GM12878 (cell line): Measurements from ENCODE around the gene YES1. TPM values are rescaled to one million over a fixed set of nuclear protein-coding genes. Genes with fewer than 3 reads are reported as not detected.

ENCODE experiments used
- ATAC-seq: fragments of 200-7000 bp; cut with Tn5 transposase; 3 replicates; pipeline ENCODE4 v1.9.1; 2020; ENCODE audit warnings: mild to moderate bottlenecking, moderate library complexity
- BruUV-seq: library from RNA; stranded (reverse); fragments of 400-500 nt; replicated peaks from 2 replicates; lab custom pipeline; 2021; lab: Mats Ljungman, UMichigan
- CTCF ChIA-PET: fragments of 300-600 bp; sonication (Branson Sonifier 250); formaldehyde crosslinking; extraction: SDS; loops from one replicate; lab custom pipeline; 2021; ENCODE audit warnings: inconsistent platforms; lab: Yijun Ruan, JAX
- POLR2A ChIA-PET: fragments of 350-600 bp; formaldehyde crosslinking; extraction: SDS; loops from one replicate; lab custom pipeline; 2021; ENCODE audit warnings: inconsistent platforms; lab: Charles Lee
- RAD21 ChIA-PET: fragments of 300-600 bp; sonication (Branson Sonifier 250); formaldehyde crosslinking; loops from one replicate; lab custom pipeline; 2023; ENCODE audit warnings: antibody characterized with exemption; ENCODE audit not compliant: unreplicated experiment; lab: Charles Lee
- SMC1A ChIA-PET: fragments of 300-600 bp; sonication (Branson Sonifier 250); formaldehyde crosslinking; loops from one replicate; lab custom pipeline; 2023; ENCODE audit not compliant: unreplicated experiment, uncharacterized antibody; lab: Charles Lee
- DNase-seq: peaks from one replicate; pipeline ENCODE4 v3.0.0-alpha.2; 2011; ENCODE audit warnings: low read depth, low spot score
- FAIRE-seq: peaks from 3 replicates; lab custom pipeline; 2011; peaks lifted over from hg19 to GRCh38; lab: Jason Lieb, UNC
- H2AFZ ChIP-seq: 2 replicates; pipeline ENCODE4 v1.6.0; 2011; ENCODE audit warnings: low read depth, low read length, control low read depth; ENCODE audit not compliant: control insufficient read depth
- H3K27ac ChIP-seq: 2 replicates; pipeline ENCODE4 v1.5.1; 2011; ENCODE audit warnings: control low read depth; ENCODE audit not compliant: control insufficient read depth, insufficient read depth
- H3K27me3 ChIP-seq, 2 experiments: replicated peaks in 1 of 2; 2 replicates each; pipeline versions ENCODE4 v1.6.0 to v1.6.1; 2011; ENCODE audit warnings: low read length in 1 of 2; ENCODE audit not compliant: control insufficient read depth in 2 of 2, insufficient read depth in 2 of 2
- H3K36me3 ChIP-seq, 2 experiments: 2 replicates each; pipeline ENCODE4 v1.5.1; 2011; ENCODE audit warnings: low read length in 1 of 2; ENCODE audit not compliant: control insufficient read depth in 2 of 2, insufficient read depth in 2 of 2
- H3K4me1 ChIP-seq: 2 replicates; pipeline ENCODE4 v1.6.1; 2011; ENCODE audit warnings: mild to moderate bottlenecking, low read length, moderate library complexity, mixed read lengths; ENCODE audit not compliant: control insufficient read depth, insufficient read depth
- H3K4me2 ChIP-seq: 2 replicates; pipeline ENCODE4 v1.6.0; 2011; ENCODE audit warnings: control low read depth; ENCODE audit not compliant: control insufficient read depth, insufficient read depth
- H3K4me3 ChIP-seq: fragments of 200-600 bp; sonication (generic); 2 replicates; pipeline ENCODE4 v1.5.1; 2016
- H3K79me2 ChIP-seq: 2 replicates; pipeline ENCODE4 v1.6.0; 2011; ENCODE audit warnings: low read length; ENCODE audit not compliant: control insufficient read depth, insufficient read depth
- H3K9ac ChIP-seq: 2 replicates; pipeline ENCODE4 v1.8.0; 2011; ENCODE audit warnings: low read length, control low read depth, mixed read lengths; ENCODE audit not compliant: control insufficient read depth, insufficient read depth
- H3K9me3 ChIP-seq: replicated peaks from 3 replicates; pipeline ENCODE4 v1.5.1; 2011; ENCODE audit warnings: mild to moderate bottlenecking, low read length; ENCODE audit not compliant: control insufficient read depth, insufficient read depth
- H4K20me1 ChIP-seq: 2 replicates; pipeline ENCODE4 v1.6.0; 2011; ENCODE audit not compliant: control insufficient read depth, insufficient read depth
- ATF7 ChIP-seq: fragments of 450-650 bp; IDR thresholded peaks from 2 replicates; pipeline ENCODE4 v1.6.1; 2016; ENCODE audit warnings: low read depth, mild to moderate bottlenecking
- CBX3 ChIP-seq: fragments of 200-600 bp; sonication (generic); IDR thresholded peaks from 2 replicates; pipeline ENCODE4 v1.6.1; 2016; ENCODE audit warnings: low read depth, borderline replicate concordance
- CHD1 ChIP-seq: IDR thresholded peaks from 2 replicates; pipeline ENCODE4 v1.6.1; 2012; ENCODE audit warnings: low read depth, low read length, improper control_type of control experiment
- E2F4 ChIP-seq: IDR thresholded peaks from 2 replicates; pipeline ENCODE4 v1.6.1; 2012; ENCODE audit warnings: low read depth, low read length, improper control_type of control experiment
- ELK1 ChIP-seq: IDR thresholded peaks from 2 replicates; pipeline ENCODE4 v1.6.1; 2012; ENCODE audit warnings: low read depth, low read length, improper control_type of control experiment
- IRF5 ChIP-seq: fragments of 450-650 bp; IDR thresholded peaks from 2 replicates; pipeline ENCODE4 v1.6.1; 2017; ENCODE audit warnings: borderline replicate concordance
- KAT2A ChIP-seq: conservative IDR thresholded peaks from 2 replicates; pipeline ENCODE4 v1.6.1; 2011; ENCODE audit warnings: low read depth, low read length; ENCODE audit not compliant: control insufficient read depth
- SIN3A ChIP-seq: IDR thresholded peaks from 2 replicates; pipeline ENCODE4 v1.6.1; 2012; ENCODE audit warnings: low read depth, low read length, improper control_type of control experiment
- SMAD1 ChIP-seq: fragments of 450-650 bp; IDR thresholded peaks from 2 replicates; pipeline ENCODE4 v1.6.1; 2018; ENCODE audit warnings: mild to moderate bottlenecking, low read depth; ENCODE audit not compliant: partially characterized antibody
- ZNF274 ChIP-seq: IDR thresholded peaks from one replicate; pipeline ENCODE4 v1.8.0; 2011; ENCODE audit not compliant: insufficient read length, insufficient read depth
- ZNF384 ChIP-seq: IDR thresholded peaks from 2 replicates; pipeline ENCODE4 v1.6.1; 2012; ENCODE audit warnings: low read depth, mild to moderate bottlenecking, low read length, improper control_type of control experiment, borderline replicate concordance
- WGBS: methylation state at CpG from one replicate; pipeline ENCODE4 v1.1.6; 2016; ENCODE audit warnings: low lambda C conversion rate; ENCODE audit not compliant: insufficient replicate concordance, insufficient coverage; ENCODE audit errors: missing lambda C conversion rate; 5-methylcytosine and 5-hydroxymethylcytosine counted together
- in situ Hi-C: fragments of 300-500 bp; cut with MboI; formaldehyde crosslinking; loops from 9 replicates; pipeline ENCODE4 v1.14.3; 2018; ENCODE audit warnings: mixed read lengths
- intact Hi-C: fragments of 100-400 bp; cut with micrococcal nuclease; formaldehyde crosslinking; loops from one replicate; pipeline ENCODE4 v1.14.2; 2022; ENCODE audit not compliant: unreplicated experiment
- polyA plus RNA-seq, 11 experiments: library from polyadenylated mRNA; depleted of rRNA in 4 of 11; unstranded in 6 of 11; stranded (reverse) in 5 of 11; fragments of >200 nt; fragmentation: Nextera tagmentation in 4 of 11; fragmentation: Illumina TruSeq in 1 of 11; extraction: Ambion mirVana in 4 of 11; extraction: Trizol in 1 of 11; gene quantifications; 1 replicate in 1 of 11; 2 replicates in 10 of 11; pipeline versions ENCODE4 v1.2.1 to v1.2.3, GENCODE V29; 2011 to 2016; ENCODE audit warnings: inconsistent platforms in 2 of 11, missing spikeins in 2 of 11, low read depth in 1 of 11
- total RNA-seq, 4 experiments: library from RNA; depleted of rRNA in 3 of 4; stranded (reverse); fragments of >200 nt in 3 of 4; fragmentation: Illumina TruSeq in 1 of 4; extraction: Trizol in 1 of 4; gene quantifications; 2 replicates each; pipeline versions ENCODE4 v1.2.1 to v1.2.3, GENCODE V29; 2013 to 2021

YES1 gene
- total and polyA plus RNA-seq, 10 of the 15 experiments (the other 5 are each of a cell fraction or from before 2014, with no cell fraction given): 2.3 to 7.9 (median 5.8) TPM

GRCh38 chr18:732371-732770 is 79.7 kb downstream of the YES1 start:
- intact Hi-C loops: no loop called here
- Histone ChIP-seq H3K4me2 (no peak overlapping the region), H3K27ac (no peak overlapping the region), H2AFZ (no peak overlapping the region), H4K20me1 (no peaks in the 10 kb centered on the region), H3K27me3 (no peaks in the 10 kb centered on the region), H3K9ac (no peak overlapping the region), H3K4me3 (no peak overlapping the region), H3K79me2 (no peaks in the 10 kb centered on the region), H3K36me3 (peaks cover 0 to 2% of the 10 kb centered on the region in 2 experiments; a peak in 1 of 4 replicates), H3K9me3 (no peaks in the 10 kb centered on the region), H3K4me1 (no peaks in the 10 kb centered on the region)
- ChIA-PET CTCF (interaction anchor here (0.9 to 2.2 kb wide), 4 partner anchors 10 to 107 kb away, joined by 4 to 9 read pairs (median 7); no protein-coding TSS in a partner anchor), POLR2A (interaction anchor here (0.7 kb wide), 1 partner anchor 502 kb away, joined by 3 read pairs; no protein-coding TSS in a partner anchor), RAD21 (interaction anchor here (1.2 to 1.4 kb wide), 2 partner anchors 8 to 108 kb away, joined by 3 to 5 read pairs; no protein-coding TSS in a partner anchor), SMC1A (interaction anchor here (0.6 to 1.5 kb wide), 4 partner anchors 10 to 109 kb away, joined by 3 to 10 read pairs (median 4); no protein-coding TSS in a partner anchor)
- in situ Hi-C loops: loop anchor here (25.0 kb wide), 1 partner anchor 230 kb away; no protein-coding TSS in a partner anchor
- BruUV-seq: no TSS peak
- no peak for TF ChIP-seq ZNF274
- TF ChIP-seq ZNF384: no peak
- TF ChIP-seq CHD1: no peak
- TF ChIP-seq E2F4: no peak
- TF ChIP-seq IRF5: no peak
- no peak for TF ChIP-seq SIN3A
- TF ChIP-seq CBX3: no peak
- TF ChIP-seq ATF7: no peak
- TF ChIP-seq SMAD1: no peak
- no peak for TF ChIP-seq ELK1
- no peak for TF ChIP-seq KAT2A
- ATAC-seq: no peak
- FAIRE-seq: no peak
- no peak for DNase-seq
- 96% methylated on average over 3 of the region's 3 CpGs for WGBS
